Measurements from ENCODE around the gene ANKRD11.

DNA sequence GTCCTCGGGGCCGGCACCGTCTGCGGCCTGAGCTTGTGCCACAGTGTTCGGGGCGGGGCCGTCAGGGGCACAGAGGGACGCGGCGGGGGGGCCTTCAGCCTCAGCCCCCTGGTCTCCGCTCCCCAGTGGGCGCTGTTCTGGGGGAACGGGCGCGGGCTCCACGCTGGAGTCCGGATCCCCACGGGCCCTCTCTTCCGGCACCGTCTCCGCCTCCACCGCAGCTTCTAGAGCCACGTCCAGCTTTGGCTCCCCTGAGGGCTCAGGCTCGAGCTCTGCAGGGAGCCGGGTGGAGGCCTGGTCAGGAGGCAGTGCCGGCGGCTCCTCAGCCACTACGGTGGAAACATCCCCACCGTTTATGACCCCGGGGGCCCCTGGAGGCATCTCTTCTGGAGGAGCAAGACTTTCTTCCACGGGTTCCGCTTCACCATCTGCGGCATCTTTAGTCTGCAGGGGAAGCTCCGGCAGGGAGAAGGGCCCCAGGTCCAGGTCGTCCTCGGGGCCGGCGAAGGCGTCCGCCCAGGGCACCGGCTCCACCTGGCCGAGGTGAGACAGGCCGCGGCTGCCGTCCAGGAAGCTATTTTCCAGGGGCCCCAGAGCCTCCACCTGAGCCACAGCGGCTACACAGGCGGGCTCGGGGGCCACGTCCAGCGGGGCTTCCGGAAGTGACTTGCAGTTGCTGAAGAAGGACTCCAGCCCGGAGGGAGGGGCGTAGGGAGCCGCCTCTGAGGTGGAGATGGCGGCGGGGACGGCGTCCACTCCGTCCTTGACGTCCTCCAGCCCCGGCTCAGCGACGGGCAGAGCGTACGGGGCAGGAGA is 210.5 kb downstream of the ANKRD11 start:
- TF ChIP-seq, protein P1, sequence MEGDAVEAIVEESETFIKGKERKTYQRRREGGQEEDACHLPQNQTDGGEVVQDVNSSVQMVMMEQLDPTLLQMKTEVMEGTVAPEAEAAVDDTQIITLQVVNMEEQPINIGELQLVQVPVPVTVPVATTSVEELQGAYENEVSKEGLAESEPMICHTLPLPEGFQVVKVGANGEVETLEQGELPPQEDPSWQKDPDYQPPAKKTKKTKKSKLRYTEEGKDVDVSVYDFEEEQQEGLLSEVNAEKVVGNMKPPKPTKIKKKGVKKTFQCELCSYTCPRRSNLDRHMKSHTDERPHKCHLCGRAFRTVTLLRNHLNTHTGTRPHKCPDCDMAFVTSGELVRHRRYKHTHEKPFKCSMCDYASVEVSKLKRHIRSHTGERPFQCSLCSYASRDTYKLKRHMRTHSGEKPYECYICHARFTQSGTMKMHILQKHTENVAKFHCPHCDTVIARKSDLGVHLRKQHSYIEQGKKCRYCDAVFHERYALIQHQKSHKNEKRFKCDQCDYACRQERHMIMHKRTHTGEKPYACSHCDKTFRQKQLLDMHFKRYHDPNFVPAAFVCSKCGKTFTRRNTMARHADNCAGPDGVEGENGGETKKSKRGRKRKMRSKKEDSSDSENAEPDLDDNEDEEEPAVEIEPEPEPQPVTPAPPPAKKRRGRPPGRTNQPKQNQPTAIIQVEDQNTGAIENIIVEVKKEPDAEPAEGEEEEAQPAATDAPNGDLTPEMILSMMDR (optimal IDR thresholded peaks at IDR 0.05 in 1 of 3, IDR thresholded peaks at IDR 0.05 in 1 of 3, conservative IDR thresholded peaks at IDR 0.05 in 1 of 3; ENCODE audit: extremely low read depth in 1 of 3, insufficient read depth in 2 of 3, low read length in 3 of 3) = no peak
- TF ChIP-seq EZH2 (IDR thresholded peaks at IDR 0.05; ENCODE audit: low read length) = no peak
